ENCODE measurements around the gene GALT.

Gene GALT

DNA sequence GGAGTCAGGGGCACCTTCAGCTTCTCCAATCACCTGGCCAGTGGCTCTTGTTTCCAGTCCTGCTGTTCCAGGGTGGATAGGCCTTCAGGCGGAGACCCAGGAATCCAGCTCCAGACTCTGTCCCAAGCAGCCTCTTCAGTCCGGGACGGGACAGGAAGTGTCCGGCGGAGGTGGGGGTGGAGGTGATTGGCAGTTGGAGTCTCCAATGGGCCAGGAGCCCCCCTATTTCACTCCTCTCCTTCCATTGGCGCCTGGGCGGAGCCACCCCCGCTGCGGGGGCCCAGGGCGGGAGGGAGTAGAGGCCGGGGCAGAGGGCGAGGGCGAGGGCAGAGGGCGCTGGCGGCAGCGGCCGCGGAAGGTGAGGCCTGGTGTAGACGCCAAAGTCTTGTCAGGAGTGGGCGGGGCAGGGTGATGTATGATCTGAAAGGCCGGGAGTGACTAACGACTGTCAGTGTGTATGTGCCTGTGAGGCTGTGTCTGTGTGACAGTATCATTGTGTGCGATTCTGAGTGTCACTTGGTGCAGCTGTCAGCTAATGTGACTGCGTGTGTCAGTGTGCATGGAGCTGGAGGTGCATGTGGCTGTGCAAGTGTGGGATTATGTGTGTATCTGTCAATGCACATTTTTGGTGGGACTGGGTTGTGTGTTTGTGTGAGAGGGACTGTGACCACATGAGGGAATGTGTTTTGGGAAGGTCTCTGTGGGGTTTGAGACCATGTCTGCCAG lies 5.6 kb downstream of the GALT start, which contains the start of gene IL11RA:
Gene IL11RA, plus strand, starts transcription at position 310 of the 726 bp plus-strand sequence. CDS start 3,033 bp downstream, outside the sequence.
- peak; percentile 82 for DNase-seq (ENCODE audit: low read depth)

DNA sequence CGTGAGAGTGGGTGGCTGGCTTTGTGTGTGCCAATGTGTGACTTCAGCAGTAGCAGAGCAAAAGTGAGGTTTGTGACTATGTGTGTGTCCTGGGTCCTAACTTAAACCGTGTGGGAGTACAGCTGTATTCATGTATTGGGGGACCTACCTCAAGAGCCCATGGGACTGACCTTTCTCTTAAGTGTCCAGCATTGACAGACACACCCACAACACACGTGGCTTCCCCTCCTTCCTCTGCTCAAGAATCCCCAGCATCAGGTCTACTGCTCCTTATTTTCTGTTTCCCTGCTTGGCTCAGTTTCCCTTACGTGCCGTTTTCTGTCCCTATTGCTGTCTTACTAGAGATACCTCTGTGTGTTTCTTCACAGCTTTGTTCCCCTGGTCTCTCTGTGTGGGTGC lies 6.1 kb downstream of the GALT start:
- no peak for DNase-seq (ENCODE audit: low read depth)

DNA sequence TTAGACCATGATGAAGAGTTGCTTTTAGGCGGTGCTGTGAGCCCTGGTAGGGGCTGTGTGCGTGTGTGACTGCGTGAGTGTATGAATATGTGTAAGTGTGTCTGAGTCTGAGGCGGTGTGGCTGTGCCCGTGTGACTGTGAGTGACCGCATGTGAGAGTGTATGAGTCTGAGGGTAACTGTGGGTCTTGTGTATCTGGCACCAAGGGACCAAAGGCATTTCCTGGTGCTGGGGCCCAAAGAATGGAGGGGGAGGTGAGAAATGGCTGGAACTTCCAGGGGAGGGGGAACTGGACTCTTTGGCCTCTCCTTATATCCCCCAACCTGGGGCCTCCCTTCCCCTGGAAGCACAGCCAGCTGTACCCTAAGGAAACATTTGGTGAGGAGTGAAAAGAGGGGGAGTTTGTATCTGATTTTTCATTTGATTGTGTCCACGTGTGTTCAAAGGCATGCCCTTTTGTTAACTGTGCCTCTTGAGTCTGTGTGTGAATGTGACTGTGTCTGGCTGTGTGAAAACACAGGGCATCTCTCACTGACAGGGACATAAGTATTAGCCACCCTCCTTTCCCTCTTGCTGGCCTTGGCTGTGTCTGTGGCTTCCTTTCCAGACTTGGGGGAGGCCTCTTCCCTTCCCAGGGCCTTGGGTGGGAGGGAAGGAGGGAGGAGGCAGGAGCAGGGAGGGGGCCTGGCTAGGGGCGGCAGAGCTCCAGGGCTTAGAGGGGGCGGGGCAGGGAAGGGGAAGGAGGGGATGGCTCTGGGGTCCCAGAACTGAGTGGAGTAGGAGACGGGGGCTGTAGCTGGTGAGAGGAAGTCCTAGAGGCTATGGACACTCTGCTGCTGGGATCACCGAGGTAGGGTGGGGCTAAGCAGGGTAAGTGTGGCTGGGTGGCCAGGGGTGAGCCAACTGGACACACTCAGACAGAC lies 6.9 kb downstream of the GALT start:
- no peak for DNase-seq (ENCODE audit: low read depth)

DNA sequence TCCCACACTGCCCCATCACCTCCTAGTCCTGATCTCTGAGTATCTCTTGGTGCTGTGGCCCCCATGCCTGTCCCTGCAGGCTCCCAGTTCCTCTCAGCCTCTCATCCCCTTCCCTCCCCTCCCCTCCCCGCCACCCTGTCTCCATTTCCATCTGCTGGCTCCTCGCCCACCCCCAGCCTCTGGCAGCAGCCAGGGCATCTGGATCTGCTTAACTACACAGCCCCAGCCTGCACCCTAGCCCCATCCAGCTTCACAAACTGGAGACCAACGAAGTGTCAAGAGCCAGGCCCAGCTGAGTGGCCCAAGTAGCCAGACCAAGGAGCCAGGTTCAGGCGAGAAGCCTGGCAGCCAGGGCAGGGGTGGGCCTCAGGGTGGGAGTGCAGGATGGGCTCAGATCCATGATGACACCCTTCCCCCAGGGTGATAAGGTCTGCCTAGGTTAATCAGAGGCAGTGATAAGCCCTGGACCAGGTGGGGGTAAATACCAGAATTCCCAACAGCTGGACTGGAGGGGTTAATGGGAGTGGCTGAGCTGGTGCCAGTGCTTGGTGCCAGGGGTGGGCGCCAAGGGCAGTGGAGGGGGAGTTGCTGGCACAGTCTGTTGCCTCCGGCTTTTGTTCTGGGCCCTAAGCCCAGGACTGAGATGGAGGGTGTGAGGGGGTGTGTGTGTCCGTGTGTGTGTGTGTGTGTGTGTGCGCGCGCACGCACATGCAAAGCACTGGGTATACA lies 8.0 kb downstream of the GALT start:
- DNase-seq (ENCODE audit: low read depth) = peak; percentile 64

DNA sequence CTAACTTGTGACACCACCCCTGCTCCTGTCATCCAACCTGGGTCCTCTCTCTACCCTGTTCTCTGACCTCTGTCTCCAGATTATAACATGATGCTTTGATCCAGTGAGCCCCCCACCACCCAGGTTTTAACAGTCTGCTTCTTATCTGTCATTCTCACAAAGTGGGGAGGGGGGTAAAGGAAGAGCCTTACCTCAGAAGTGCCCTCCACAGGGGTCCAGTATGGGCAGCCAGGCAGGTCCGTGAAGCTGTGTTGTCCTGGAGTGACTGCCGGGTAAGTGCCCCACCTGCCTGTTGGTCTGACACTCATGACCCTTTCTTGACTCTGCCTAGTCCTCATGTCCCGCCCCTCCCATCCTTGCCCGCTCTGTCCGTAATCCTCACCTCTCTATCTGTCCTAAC lies 8.9 kb downstream of the GALT start:
- no peak for DNase-seq (ENCODE audit: low read depth)

DNA sequence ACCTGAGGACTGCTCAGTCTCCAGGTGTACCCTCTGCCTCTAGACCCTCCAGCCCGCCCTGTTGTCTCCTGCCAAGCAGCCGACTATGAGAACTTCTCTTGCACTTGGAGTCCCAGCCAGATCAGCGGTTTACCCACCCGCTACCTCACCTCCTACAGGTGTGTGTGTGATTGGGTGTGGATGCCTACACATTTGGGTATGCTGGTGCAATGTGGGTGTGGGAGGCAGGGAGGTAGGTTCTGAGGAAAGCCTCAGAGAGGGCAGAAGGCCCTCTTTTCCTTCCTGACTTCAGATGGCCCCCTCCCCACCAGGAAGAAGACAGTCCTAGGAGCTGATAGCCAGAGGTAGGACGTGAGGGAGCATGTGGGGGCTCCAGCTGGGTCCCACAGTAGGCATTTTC lies 10.5 kb downstream of the GALT start:
- DNase-seq (ENCODE audit: low read depth) = no peak

DNA sequence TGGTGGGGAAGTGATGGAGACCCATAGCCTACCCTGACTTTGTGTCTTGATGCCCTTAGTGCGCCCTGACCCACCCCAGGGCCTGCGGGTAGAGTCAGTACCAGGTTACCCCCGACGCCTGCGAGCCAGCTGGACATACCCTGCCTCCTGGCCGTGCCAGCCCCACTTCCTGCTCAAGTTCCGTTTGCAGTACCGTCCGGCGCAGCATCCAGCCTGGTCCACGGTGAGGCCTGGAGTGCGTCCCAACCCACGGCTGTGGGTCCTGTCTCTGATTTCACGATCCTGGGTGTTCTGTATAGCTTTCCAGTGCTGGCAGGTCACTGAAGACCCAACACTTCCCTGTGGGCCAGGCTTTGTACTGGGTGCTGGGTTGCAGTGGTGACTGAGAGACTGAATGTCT lies 12.0 kb downstream of the GALT start:
- DNase-seq (ENCODE audit: low read depth) = no peak

DNA sequence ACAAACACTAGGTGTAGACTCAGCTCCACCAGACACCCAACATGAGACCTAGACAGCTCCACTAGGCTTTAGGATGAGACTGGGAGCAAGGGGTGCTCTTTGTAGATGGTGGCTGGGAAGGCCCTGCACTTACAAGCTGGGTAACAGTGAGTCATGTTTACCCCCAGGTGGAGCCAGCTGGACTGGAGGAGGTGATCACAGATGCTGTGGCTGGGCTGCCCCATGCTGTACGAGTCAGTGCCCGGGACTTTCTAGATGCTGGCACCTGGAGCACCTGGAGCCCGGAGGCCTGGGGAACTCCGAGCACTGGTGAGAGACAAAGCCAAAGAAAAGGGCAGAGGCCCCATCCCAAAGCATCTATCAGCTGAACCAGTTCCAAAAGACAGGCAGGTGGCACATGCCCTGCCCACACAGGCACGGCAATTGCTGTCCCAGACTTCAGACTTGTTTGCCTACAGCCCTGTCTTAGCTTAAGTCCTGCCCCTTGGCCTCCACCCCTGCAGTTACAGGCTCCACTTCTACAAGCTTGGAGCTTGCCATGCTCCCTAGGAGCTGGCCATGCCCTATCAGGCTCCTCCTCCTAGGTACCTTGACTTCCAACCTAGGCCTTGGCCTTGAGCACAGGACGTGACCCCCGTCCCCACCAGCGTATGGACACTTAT lies 13.2 kb downstream of the GALT start:
- no peak for DNase-seq (ENCODE audit: low read depth)

DNA sequence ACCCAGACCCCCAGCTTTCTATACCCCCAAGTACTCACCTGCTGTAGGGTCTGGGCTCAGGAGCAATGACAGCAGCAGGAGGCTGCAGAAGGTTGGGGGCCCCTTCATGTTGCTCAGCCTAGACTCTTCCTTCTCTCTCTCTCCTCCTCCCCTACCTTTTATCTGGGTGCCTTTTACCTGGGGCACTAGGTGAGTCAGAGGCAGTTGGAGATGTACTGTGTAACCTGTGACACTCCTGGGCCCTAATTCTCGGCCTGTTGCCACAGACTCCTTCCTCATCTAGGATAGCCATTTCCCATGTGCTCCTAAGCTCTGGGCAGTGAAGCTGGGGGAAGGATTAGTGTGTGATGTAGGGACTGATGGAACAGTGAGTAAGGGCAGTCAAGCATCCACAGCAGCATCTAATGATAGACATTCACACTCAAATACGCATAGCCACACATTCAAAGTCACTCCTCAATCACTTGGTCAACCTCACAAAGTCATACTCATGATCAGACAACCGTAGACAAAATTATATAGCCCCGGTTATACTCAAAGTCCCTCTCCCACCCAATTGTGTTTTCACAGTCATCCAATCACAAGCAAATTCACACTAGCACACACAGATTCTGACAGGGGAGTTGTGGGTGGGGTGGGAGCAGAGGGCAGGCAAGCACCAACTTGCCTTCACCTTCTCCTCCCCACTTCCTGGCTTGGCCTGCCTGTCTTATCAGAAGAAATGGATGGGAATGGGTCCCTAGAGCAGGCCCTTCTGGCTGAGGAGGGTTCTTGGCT lies 16.2 kb downstream of the GALT start, which contains the start of gene CCL27:
Gene CCL27, minus strand, starts transcription at position 132 of the 777 bp plus-strand sequence. Its CDS starts 24 bp downstream, at position 108.
- DNase-seq (ENCODE audit: low read depth) = no peak

DNA sequence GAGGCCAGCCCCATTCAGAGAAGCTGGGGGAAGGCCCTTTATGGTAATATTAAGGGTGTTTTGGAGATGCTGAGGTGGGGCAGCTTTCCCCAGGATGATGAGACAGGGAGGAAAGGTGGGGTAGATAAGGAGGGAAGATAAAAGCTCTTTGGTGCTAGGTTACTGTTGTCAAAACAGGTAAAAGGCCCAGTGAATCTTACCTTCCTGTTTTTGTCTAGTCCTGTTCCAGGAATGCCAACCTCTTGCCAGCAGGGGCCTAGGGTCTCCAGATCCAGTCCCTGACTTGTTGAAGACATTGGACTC lies 16.8 kb downstream of the GALT start:
- DNase-seq (ENCODE audit: low read depth) = no peak

DNA sequence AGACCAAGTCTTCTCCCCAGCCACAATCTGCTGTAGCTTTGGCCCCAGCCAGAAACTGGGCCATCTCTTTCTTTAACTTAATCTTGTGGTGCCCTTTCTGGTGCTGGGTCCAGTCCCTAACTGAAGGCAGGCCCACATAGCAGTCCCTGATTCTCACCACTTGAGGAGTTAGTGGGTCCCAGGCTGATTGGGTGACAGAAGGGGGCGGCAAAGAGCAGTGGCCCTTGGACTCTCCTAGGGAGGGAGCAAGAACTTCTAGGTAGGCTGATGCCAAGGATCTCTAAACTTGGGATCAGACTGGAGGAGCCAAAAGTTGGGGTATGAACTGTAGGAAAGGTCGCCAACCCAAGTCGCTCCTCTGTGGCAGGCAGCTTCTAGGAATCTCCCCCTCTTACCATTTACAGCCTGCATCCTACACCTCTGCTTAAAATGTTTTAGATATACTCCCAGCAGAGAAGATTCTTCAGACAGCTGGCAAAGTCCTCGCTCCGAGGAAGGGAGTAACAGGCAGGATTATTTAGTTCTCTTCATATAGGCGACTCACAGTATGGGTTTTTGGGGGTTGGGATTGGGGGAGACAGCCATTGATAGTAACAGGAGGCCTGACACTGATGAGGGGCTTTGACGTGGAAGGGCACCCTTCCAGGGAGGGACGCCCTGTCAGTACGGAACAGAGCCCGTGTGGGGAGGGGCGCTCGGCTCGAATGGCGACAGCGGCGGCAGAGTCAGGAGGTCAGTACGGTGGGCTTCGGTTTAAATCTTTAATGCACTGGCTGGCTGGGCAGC lies 18.0 kb downstream of the GALT start:
- DNase-seq (ENCODE audit: low read depth) = peak; percentile 63

DNA sequence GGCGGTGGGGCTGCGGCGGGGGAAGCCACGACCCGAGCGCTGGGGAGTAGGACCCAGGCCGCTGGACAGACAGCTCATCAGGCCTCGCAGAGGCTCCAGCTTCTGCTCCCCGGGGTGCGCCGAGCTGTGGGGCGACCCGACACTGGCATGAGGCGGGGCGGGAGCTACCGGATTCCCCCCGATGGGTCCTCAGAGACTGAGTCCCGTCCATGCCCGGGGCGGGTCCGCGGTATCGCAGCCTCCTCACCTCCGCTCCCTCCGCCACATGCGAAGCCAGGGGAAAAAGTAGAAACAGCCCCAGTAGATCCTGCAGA lies 18.5 kb downstream of the GALT start:
- no peak for DNase-seq (ENCODE audit: low read depth)

DNA sequence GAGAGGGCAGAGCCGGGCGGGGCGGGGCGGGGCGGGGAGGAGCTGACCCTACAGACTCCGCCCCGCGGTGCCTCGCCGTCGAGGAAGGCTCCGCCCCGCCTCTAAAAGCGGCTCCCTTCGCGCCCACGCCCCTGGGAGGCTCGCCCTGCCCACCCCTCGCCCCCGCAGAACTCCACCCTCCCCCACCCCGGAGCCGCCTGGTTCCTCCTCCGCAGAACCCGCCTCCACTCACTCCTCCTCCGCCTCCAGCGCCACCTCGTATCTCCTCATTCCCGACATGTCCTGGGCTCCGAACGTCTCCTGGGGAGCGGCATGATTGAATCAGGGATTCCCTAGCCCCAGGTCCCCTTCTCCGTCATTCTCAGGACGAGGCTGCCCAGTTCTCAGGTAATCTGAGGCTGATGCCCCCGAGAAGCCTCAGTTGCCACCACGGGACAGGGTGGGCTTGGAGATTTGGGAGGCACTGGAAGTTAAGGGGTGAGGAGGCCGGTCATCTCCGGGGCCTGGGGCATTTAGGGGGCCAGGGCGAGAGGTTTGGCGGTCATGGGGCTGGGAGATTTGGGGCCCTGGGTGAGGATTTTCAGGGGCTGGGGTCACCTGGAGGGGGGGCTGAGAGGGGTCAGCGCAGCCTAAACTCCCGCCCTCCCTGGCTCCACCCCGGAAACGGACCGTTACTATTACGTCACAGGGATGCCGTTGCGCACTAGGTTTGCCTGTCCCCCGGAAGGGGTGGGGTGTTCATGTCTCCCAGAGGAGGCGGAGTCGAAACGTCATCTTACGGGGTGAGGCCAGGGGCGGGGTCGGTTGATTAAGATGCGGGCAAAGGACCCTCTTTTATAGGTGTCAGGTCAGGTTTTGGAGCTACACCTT lies 19.1 kb downstream of the GALT start:
- DNase-seq (ENCODE audit: low read depth) = peak; percentile 91

DNA sequence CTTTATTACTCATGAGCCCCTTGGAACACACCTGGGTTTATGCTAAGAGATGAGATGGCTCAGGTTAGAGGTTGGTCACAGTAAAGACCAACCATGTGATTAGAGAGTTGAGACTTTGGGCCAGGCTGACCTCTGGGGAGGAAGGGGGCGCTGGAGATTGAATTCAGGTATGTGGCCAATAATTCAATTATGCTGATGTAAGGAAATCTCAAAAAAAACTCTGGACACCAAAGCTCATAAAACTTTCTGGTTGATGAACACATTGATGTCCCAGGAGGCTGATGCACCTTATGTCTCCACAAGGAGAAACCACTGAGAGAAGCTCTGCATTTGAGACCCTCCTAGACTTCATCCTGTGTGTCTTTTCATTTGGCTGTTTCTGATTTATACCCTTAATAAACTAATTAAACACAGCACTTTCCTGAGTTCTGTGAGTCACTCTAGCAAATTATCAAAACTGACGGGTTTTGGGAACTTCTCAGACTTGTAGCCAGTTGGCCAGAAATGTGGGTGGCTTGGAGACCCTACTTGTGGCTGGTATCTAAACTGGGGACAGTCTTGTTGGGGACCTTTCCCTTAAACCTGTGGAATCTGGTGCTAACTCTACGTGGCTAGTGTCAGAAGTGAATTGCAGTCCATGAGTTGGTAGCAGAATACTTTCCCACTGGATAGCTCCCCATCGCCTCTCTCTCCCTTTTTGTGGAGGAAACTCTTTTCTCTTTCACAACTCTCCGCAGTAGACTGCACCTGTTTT lies 23.5 kb downstream of the GALT start:
- no peak for DNase-seq (ENCODE audit: low read depth)

DNA sequence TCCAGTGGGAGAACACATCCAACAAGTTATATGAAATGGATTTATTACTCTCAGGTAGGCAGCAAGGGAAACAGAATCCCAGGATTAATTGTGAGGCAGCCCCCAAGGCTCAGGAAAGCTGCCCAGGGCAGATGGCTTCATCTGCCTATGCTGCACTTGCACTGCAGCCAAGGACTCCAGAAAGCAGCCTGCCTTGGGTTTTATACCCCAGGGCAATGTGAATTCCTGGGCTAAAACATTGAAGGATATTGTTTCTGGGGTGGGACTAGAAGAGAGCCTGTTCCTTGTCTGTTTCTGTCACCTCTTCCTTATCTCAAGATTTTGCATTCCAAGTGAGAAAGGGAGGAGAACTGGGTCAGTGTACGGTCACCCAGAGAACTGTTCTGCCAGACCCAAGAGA lies 24.8 kb downstream of the GALT start:
- DNase-seq (ENCODE audit: low read depth) = no peak

DNA sequence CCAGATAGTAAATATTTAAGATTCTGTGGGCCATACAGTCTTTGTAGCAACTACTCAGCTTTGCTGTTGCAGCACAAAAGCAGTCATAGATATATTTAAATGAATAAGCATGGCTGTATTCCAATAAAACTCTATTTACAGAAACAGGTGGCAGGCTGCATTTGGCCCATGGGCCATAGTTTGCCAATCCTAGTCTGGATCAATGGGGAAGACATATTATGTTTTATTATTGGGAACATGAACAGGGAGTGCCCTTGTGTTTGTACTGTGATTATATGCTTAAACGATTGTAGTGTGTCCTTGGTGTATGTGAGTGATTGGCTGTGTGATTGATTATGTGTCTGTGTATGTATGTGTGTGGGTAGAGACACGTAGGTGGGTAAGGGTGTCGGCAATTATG lies 28.0 kb downstream of the GALT start:
- DNase-seq (ENCODE audit: low read depth) = no peak

DNA sequence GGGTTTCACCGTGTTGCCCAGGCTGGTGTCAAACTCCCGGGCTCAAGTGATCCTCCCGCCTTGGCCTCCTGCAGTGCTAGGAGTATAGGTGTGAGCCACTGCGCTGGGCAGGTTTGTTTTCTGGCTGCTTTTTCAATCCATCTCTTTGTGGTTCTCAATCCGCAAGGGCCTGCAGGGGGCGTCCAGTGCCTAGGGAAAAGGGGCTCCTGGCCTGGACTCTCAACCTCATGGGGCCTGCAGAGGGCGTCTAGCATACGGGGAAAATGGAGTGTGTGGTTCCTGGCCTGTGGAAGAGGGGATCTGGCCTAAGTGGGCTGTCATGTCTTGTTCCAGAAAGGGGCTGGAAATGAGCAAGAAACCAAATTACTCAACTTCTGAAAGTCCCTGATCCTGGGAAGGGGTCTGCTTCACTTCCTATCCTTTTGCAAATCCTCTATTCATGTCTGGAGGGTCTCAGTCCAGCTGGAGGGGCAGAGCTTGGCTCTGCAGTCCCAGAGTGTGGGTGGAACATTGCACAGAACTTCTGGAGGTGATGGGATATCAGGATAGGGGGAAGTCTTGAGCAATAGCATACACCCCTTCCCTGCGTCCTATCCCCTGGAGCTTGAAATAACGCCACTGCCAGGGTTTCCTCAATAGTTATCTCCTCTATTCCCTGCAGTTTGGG lies 28.7 kb downstream of the GALT start:
- no peak for DNase-seq (ENCODE audit: low read depth)

DNA sequence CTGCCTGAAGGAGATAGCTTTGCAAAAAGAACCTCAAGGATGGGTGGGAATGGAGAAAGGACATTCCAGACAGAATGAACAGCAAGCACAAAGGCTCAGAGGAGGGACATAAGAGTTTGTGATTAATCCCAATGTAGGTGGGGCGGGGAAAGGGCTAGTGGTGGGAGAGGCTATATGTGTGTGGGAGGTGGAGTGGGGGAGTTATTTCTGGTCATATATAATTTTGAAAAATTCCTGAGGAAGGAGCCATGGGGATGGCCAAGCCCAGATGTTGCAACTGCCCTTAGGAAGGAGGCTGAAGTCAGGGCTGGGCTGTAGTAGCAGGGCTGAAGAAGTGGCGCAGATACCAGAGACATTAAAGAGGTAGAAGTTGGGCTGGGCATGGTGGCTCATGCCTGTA lies 29.4 kb downstream of the GALT start:
- no peak for DNase-seq (ENCODE audit: low read depth)
